Aorta (tissue), 5 donors: ENCODE measurements around the gene LRRC4C. TPM values are rescaled to one million over a fixed set of nuclear protein-coding genes. Genes with fewer than 3 reads are reported as not detected.

Source experiments
- ATAC-seq: fragments of 200-7000 bp; cut with Tn5 transposase; one replicate; pipeline ENCODE4 v1.9.1; 2022; ENCODE audit warnings: moderate library complexity; ENCODE audit not compliant: low FRiP score
- DNase-seq, 2 donors: peaks; one replicate each; pipeline ENCODE4 v3.0.0-alpha.2; 2020
- H3K27ac ChIP-seq, 2 donors: one replicate each; pipeline ENCODE4 v1.5.1; 2013; ENCODE audit warnings: low read length in 2 of 2, mild to moderate bottlenecking in 2 of 2, moderate library complexity in 2 of 2, control low read depth in 1 of 2, inconsistent platforms in 1 of 2, low read depth in 1 of 2
- H3K27me3 ChIP-seq, 2 donors: one replicate each; pipeline ENCODE4 v1.6.1; 2013; ENCODE audit warnings: control low read depth in 1 of 2, low read length in 1 of 2, mild to moderate bottlenecking in 1 of 2, moderate library complexity in 1 of 2; ENCODE audit not compliant: insufficient read depth in 2 of 2, control insufficient read depth in 1 of 2
- H3K36me3 ChIP-seq, 2 donors: one replicate each; pipeline ENCODE4 v1.6.1; 2013; ENCODE audit warnings: control low read depth in 1 of 2, low read length in 1 of 2, mild to moderate bottlenecking in 1 of 2; ENCODE audit not compliant: insufficient read depth in 2 of 2, control insufficient read depth in 1 of 2
- H3K4me1 ChIP-seq, 2 donors: one replicate each; pipeline ENCODE4 v1.6.1; 2013; ENCODE audit warnings: low read length in 2 of 2, control low read depth in 1 of 2, mild to moderate bottlenecking in 1 of 2, moderate library complexity in 1 of 2; ENCODE audit not compliant: insufficient read depth in 2 of 2, control insufficient read depth in 1 of 2
- H3K4me3 ChIP-seq, 2 donors: one replicate each; pipeline ENCODE4 v1.5.1; 2013; ENCODE audit warnings: low read length in 2 of 2, control low read depth in 1 of 2, mild to moderate bottlenecking in 1 of 2
- H3K9me3 ChIP-seq: one replicate; pipeline ENCODE4 v1.6.1; 2013; ENCODE audit warnings: mild to moderate bottlenecking, low read length; ENCODE audit not compliant: control insufficient read depth
- WGBS, 2 donors: extraction: QIAGEN DNeasy Blood & Tissue Kit; methylation state at CpG; one replicate each; pipeline ENCODE4 v1.1.7; 2013; 5-methylcytosine and 5-hydroxymethylcytosine counted together
- intact Hi-C, 2 donors: fragments of 100-400 bp; cut with DNase I; formaldehyde crosslinking; loops; one replicate each; pipeline versions ENCODE4 v1.14.2 to v1.15.0; 2022
- polyA plus RNA-seq, 2 donors: library from polyadenylated mRNA; stranded (reverse); fragments of 200-250 nt; gene quantifications; one replicate each; pipeline ENCODE4 v1.2.3, GENCODE V29; 2013
- total RNA-seq, 2 donors: library from RNA; stranded (reverse); fragmentation: NEBNext Ultra II Directional; extraction: Animal tissue kit (Norgen Biotek cat#: 25700); gene quantifications; one replicate each; pipeline ENCODE4 v1.2.1, GENCODE V29; 2021
- donor health status: healthy with polysubstance abuse.
- donor health status: Bipolar disorder and iron deficiency.
- donor health status: DM: no; HTN: no; CAD: no.
- donor health status: DM: no; HTN: no; CAD: no.
- donor health status: DM: yes; HTN: yes; CAD: no.

Gene LRRC4C
- total and polyA plus RNA-seq, 4 donors: 0.63 to 1.9 (median 0.97) TPM

DNA sequence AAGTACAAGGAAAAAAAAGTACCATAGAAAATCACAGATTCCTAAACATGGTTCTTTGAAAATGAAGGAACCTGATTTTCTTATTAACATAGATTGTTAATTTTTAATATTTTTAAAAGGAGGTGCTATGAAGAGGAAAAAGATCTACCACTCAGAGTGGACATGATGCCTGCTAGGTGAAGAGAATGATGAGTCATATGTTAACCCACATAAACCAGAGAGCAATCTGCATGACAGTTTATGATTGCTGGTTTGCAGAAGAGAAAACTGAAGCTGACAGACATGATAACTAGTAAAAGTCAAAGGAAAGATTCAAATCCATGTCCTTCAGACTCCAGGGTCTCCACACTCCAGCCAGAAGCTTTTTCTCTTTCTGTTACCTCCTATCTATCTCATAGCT, 1231.7 kb downstream of the LRRC4C start:
- no peak overlapping the region for H3K4me3 ChIP-seq
- H3K9me3 ChIP-seq: no peaks in the 10 kb centered on the region
- DNase-seq (no peak), ATAC-seq (no peak)
- H3K27ac ChIP-seq: no peak overlapping the region
- no peaks in the 10 kb centered on the region for H3K27me3 ChIP-seq
- peaks cover 0 to 2% of the 10 kb centered on the region in 2 donors for H3K4me1 ChIP-seq
- intact Hi-C loops: no loop called here
- no peaks in the 10 kb centered on the region for H3K36me3 ChIP-seq

DNA sequence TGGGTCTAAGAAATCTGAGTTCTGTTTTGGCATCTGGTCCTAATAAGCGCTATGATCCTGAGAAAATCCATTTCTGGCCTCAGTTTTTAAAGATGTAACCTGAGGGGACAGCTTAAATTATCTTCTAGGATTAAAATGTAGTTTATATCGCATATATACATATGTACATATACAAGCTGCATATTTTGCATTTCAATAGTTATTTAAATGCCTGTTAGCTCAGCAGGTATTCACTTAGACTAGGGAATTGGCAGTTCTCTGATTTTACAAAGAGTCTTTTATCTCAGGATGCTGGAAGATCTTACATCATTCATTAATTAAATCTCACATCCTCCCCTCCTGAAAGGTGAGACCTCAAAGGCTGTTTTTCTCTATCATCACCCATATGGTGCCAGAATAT, 1232.8 kb downstream of the LRRC4C start:
- Histone ChIP-seq H3K27ac (no peak overlapping the region), H3K4me3 (no peak overlapping the region), H3K27me3 (no peaks in the 10 kb centered on the region), H3K4me1 (peaks cover 0 to 2% of the 10 kb centered on the region in 2 donors), H3K9me3 (no peaks in the 10 kb centered on the region), H3K36me3 (no peaks in the 10 kb centered on the region)
- ATAC-seq: no peak
- no peak for DNase-seq
- 43 to 47% methylated on average over 2 of the region's 2 CpGs for WGBS, 2 donors
- intact Hi-C loops: no loop called here

DNA sequence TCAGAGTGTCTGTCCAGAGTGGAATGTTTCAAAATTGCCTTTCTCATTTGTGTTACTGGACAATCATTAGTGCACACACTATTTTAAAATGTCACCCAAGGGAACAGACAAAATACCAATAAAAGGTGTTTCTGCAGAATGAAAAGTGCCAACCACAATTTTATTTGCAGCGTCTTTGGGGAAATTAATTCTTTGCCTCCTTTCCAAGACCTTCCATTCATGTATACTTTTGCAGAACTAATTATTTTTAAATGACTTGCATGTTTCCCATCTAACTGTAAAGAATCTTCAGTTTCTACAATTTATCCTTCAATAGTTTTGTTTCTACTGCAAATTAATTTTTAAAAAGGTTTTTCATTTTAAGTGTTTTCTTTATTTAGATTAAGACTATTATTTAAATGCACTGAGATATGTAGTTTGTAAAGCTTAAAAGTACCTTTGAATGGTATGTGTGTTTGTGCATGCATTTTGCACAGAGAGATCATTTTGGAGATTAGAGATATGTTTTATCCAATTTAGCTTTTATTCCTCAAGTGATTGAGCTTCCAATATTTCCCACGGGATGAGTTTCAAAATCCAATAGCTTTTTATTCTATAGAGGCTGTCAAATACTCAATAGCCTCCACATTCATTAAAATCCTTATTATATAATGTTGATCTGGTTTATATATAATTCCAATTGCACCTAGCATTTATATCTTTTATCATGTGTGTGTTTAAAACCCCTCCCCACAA, 1235.7 kb downstream of the LRRC4C start:
- 90 to 95% methylated on average over 2 of the region's 2 CpGs for WGBS, 2 donors
- H3K4me1 ChIP-seq: peaks cover 0 to 2% of the 10 kb centered on the region in 2 donors

DNA sequence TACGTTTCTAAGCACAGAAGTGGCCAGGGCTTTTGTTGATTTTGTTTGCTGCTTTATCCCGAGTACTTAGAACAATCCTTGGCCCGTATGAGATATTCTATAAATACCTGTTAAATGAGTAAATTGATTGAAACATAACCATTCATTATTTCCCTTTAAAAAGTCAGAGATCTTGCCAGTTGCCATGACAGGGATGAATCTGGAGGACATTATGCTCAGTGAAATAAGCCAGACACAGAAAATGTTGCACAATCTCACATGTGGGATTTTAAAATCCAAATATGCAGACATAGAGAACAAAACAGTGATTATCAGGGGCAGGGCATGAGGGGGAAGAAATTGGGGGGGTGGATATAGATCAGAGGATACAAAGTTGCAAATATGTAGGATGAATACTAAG, 1240.1 kb downstream of the LRRC4C start:
- no peak overlapping the region for H3K27ac ChIP-seq
- intact Hi-C loops: no loop called here
- 69 to 83% methylated on average over 3 of the region's 3 CpGs for WGBS, 2 donors

More for the DNA sequence above, 1235.7 kb downstream of the LRRC4C start:
- DNase-seq (no peak), ATAC-seq (no peak)
- no peaks in the 10 kb centered on the region for H3K9me3 ChIP-seq
- H3K27ac ChIP-seq: no peak overlapping the region
- intact Hi-C loops: no loop called here
- no peak overlapping the region for H3K4me3 ChIP-seq
- H3K36me3 ChIP-seq: no peaks in the 10 kb centered on the region
- no peaks in the 10 kb centered on the region for H3K27me3 ChIP-seq

DNA sequence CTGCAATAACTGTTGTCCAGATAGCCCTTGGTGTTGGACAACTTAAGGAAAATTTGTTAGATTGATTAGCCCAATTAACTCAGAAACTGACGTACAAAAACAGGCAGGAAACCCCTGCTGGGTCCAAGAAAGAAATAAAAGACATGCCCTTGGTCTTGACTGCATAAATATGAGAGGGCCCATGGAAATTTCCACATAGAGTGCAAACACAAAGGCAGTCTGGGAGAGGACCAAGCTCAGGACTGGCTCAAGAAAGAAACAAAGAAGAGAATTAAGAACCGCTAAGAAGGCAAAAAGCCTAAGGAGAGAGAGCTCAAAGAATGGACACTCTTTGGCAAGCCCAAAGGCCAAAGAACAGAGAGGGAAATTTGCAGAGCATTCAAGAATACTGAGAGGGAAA, 1243.9 kb downstream of the LRRC4C start:
- no peak overlapping the region for H3K4me3 ChIP-seq
- intact Hi-C loops: no loop called here
- DNase-seq: no peak
- H3K4me1 ChIP-seq: no peaks in the 10 kb centered on the region
- no peak overlapping the region for H3K27ac ChIP-seq
- no peaks in the 10 kb centered on the region for H3K27me3 ChIP-seq
- no peaks in the 10 kb centered on the region for H3K36me3 ChIP-seq
- ATAC-seq: no peak
- 86 to 89% methylated on average over 2 of the region's 2 CpGs for WGBS, 2 donors
- H3K9me3 ChIP-seq: no peaks in the 10 kb centered on the region

More for the DNA sequence above, 1240.1 kb downstream of the LRRC4C start:
- H3K4me3 ChIP-seq: no peak overlapping the region
- no peak for ATAC-seq
- no peaks in the 10 kb centered on the region for H3K9me3 ChIP-seq
- no peak for DNase-seq
- H3K4me1 ChIP-seq: no peaks in the 10 kb centered on the region
- H3K36me3 ChIP-seq: no peaks in the 10 kb centered on the region
- H3K27me3 ChIP-seq: no peaks in the 10 kb centered on the region

DNA sequence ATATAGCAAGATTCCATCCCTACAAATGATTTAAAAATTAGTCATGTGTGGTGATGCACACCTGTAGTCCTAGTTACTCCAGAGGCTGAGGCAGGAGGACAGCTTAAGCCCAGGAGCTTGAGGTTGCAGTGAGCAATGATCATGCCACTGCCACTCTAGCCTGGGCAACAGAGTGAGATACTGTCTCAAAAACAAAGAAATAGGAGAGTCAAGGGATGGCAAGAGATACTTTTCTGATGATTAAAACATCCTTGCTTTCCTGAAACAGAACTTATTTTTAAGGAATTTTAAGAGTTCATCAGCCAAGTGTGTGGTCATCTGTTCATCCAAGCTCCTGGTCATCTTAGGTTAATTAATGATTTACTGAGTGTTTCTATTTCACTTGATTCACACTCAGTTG, 1252.0 kb downstream of the LRRC4C start:
- H3K4me1 ChIP-seq: no peaks in the 10 kb centered on the region
- intact Hi-C loops: no loop called here
- ATAC-seq: no peak
- H3K9me3 ChIP-seq: no peaks in the 10 kb centered on the region
- no peak overlapping the region for H3K27ac ChIP-seq
- DNase-seq: no peak
- no peak overlapping the region for H3K4me3 ChIP-seq
- H3K36me3 ChIP-seq: no peaks in the 10 kb centered on the region
- H3K27me3 ChIP-seq: no peaks in the 10 kb centered on the region

DNA sequence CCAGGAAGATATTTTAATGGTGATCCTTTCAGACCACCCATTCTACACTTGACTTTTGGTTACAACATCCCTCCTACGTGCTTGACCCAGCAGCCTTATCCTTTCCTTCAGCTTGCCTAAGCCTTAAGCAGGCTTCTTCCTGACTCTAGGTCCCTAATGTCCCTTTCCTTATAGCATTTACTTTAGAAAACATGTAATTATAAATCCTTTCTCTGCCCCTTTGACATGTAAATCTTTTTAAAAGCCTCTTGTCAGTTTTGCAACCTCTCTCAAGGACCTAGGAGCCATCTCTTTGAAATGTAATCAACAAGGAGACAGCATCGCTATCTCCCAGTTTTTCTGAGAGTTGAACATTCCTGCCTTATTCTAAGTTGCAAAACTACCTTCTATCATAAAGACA, 1255.2 kb downstream of the LRRC4C start:
- Histone ChIP-seq H3K9me3 (no peaks in the 10 kb centered on the region), H3K4me3 (no peak overlapping the region), H3K4me1 (no peaks in the 10 kb centered on the region), H3K27me3 (no peaks in the 10 kb centered on the region), H3K36me3 (no peaks in the 10 kb centered on the region), H3K27ac (no peak overlapping the region)
- intact Hi-C loops: no loop called here
- DNase-seq (no peak), ATAC-seq (no peak)
- 89 to 98% methylated on average over 2 of the region's 2 CpGs for WGBS, 2 donors

DNA sequence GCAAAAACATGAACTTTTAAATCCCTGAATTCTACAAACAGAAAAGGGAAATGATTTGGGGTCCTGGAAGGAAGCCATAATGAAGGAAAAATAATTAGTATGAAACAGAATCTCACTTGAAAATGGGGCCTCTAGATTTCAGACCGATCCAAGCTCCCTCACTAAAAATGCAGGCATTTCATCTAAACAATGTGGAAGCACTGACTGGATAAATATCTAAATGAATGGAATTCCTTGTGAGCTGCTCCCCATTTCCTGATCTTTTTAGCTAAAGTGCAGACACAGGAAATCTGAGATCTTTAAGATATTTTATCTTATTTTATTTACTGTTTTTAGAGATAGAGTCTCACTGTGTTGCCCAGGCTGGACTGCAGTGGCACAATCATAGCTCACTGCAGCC, 1255.8 kb downstream of the LRRC4C start:
- H3K4me3 ChIP-seq: no peak overlapping the region

DNA sequence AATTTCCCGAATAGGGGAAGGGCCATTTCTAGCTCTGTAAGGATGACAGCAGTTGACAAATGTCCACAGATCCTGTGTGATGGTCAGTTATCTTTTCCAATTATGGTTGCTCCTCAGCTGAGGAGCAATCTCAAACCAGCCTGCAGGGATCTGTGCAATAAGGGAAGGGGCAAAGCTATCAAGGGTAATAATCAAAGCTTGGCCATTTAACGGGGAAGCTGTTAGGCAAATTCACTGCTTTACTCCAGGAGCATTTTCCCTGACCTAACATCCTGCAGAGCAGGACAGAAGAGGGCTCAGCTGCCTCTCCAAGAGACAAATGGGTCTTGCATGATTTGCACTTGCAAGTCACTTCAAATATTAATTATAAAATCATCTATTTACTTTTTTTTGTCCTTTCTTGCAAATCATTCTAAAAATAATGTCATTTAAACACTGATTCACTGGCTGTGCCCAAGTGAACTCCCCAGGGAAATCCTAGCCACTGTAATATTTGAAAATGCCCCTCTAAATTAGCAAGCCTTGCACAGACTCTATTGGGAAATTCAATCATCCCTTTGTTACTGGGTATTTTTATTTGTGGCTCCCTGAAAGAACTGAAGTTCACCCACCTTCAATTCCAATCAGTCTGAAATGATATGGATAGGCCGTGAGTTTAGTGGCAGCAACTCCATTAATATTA, 1256.7 kb downstream of the LRRC4C start:
- ATAC-seq: no peak
- WGBS, 2 donors: 59 to 61% methylated on average over 3 of the region's 3 CpGs
- no peaks in the 10 kb centered on the region for H3K36me3 ChIP-seq
- DNase-seq: no peak
- H3K9me3 ChIP-seq: no peaks in the 10 kb centered on the region
- no peaks in the 10 kb centered on the region for H3K27me3 ChIP-seq
- intact Hi-C loops: no loop called here
- no peak overlapping the region for H3K4me3 ChIP-seq
- H3K4me1 ChIP-seq: no peaks in the 10 kb centered on the region
- no peak overlapping the region for H3K27ac ChIP-seq

More for the DNA sequence above, 1255.8 kb downstream of the LRRC4C start:
- Histone ChIP-seq H3K27ac (no peak overlapping the region), H3K4me1 (no peaks in the 10 kb centered on the region), H3K36me3 (no peaks in the 10 kb centered on the region), H3K9me3 (no peaks in the 10 kb centered on the region), H3K27me3 (no peaks in the 10 kb centered on the region)
- ATAC-seq (no peak), DNase-seq (no peak)
- 39 to 57% methylated on average over 1 of the region's 1 CpG for WGBS, 2 donors
- intact Hi-C loops: no loop called here
